Thyroid gland (tissue), 4 donors: ENCODE results near the gene SOX30.

ENCODE experiments used
- POLR2A ChIP-seq, 2 donors: fragments of 450-650 bp; IDR thresholded peaks; one replicate each; pipeline ENCODE4 v1.6.1; 2017; ENCODE audit warnings: antibody characterized with exemption in 2 of 2, mild to moderate bottlenecking in 2 of 2, moderate library complexity in 1 of 2
- TF ChIP-seq, protein P1 (sequence below), 6 experiments: fragments of 200-600 bp in 3 of 6; fragments of 450-650 bp in 3 of 6; sonication (generic) in 3 of 6; IDR thresholded peaks; one replicate each; pipeline ENCODE4 v1.5.1; 2016 to 2019; ENCODE audit warnings: antibody characterized with exemption in 6 of 6, mild to moderate bottlenecking in 2 of 6, inconsistent platforms in 1 of 6, moderate library complexity in 1 of 6

DNA sequence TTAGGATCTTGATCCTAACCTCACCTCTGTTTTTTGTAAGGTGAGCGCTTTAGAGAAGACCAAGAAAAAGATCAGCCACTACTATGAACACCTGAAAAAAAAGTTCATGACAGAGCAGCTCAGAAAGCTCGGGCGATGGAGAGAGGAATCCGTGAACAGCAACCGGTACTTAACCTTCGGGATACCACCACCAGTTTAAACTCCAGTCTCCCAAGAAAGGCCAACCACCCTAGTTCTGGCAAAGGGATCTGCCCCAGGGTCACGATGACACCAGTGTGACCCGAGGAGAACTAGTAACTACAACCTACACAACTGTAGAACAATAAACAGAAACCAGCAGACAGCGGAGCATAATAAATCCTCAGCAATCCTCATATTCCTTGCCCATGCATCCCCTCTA is 27.6 kb upstream of the SOX30 start:
- TF ChIP-seq, protein P1, sequence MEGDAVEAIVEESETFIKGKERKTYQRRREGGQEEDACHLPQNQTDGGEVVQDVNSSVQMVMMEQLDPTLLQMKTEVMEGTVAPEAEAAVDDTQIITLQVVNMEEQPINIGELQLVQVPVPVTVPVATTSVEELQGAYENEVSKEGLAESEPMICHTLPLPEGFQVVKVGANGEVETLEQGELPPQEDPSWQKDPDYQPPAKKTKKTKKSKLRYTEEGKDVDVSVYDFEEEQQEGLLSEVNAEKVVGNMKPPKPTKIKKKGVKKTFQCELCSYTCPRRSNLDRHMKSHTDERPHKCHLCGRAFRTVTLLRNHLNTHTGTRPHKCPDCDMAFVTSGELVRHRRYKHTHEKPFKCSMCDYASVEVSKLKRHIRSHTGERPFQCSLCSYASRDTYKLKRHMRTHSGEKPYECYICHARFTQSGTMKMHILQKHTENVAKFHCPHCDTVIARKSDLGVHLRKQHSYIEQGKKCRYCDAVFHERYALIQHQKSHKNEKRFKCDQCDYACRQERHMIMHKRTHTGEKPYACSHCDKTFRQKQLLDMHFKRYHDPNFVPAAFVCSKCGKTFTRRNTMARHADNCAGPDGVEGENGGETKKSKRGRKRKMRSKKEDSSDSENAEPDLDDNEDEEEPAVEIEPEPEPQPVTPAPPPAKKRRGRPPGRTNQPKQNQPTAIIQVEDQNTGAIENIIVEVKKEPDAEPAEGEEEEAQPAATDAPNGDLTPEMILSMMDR (IDR thresholded peaks at IDR 0.05) = no peak
- no peak for TF ChIP-seq POLR2A (IDR thresholded peaks at IDR 0.05)
